IMR-90 (cell line): ENCODE results near the gene FMN2. TPM values are rescaled to one million over a fixed set of nuclear protein-coding genes. Genes with fewer than 3 reads are reported as not detected.

ENCODE experiments used
- ATAC-seq: fragments of 200-7000 bp; cut with Tn5 transposase; 2 replicates; pipeline ENCODE4 v1.9.1; 2020; ENCODE audit warnings: low read depth, mild to moderate bottlenecking, moderate library complexity
- BruUV-seq: library from RNA; stranded (reverse); fragments of 400-500 nt; replicated peaks from 2 replicates; lab custom pipeline; 2021; lab: Mats Ljungman, UMichigan
- CTCF ChIA-PET: fragments of 300-600 bp; formaldehyde crosslinking; extraction: SDS; loops from one replicate; lab custom pipeline; 2021; ENCODE audit warnings: antibody characterized with exemption; lab: Yijun Ruan, JAX
- POLR2A ChIA-PET: fragments of 300-600 bp; sonication (Branson Sonifier 250); formaldehyde crosslinking; loops from one replicate; lab custom pipeline; 2022; ENCODE audit warnings: antibody characterized with exemption; ENCODE audit not compliant: unreplicated experiment; lab: Charles Lee
- DNase-seq: peaks from one replicate; pipeline ENCODE4 v3.0.0; 2013
- H2AFZ ChIP-seq: replicated peaks from 2 replicates; pipeline ENCODE3; 2013; ENCODE audit warnings: low read length, mild to moderate bottlenecking; ENCODE audit not compliant: poor library complexity
- H2AK5ac ChIP-seq: 2 replicates; pipeline ENCODE4 v1.6.1; 2013; ENCODE audit warnings: low read depth, low read length, inconsistent platforms
- H2AK9ac ChIP-seq: replicated peaks from 2 replicates; pipeline ENCODE3; 2013; ENCODE audit warnings: mild to moderate bottlenecking, low read depth, low read length, moderate library complexity; ENCODE audit not compliant: poor library complexity
- H2BK120ac ChIP-seq: 2 replicates; pipeline ENCODE4 v1.6.1; 2013; ENCODE audit warnings: low read depth, low read length, inconsistent platforms
- H2BK15ac ChIP-seq: 3 replicates; pipeline ENCODE4 v1.6.1; 2013; ENCODE audit warnings: low read depth, low read length, inconsistent platforms
- H2BK20ac ChIP-seq: 2 replicates; pipeline ENCODE4 v1.6.1; 2013; ENCODE audit warnings: low read depth, mild to moderate bottlenecking, inconsistent platforms, low read length, moderate library complexity
- H2BK5ac ChIP-seq: 2 replicates; pipeline ENCODE4 v1.6.1; 2013; ENCODE audit warnings: mild to moderate bottlenecking, low read depth, low read length, inconsistent platforms; ENCODE audit not compliant: poor library complexity, severe bottlenecking
- H3K14ac ChIP-seq: replicated peaks from 2 replicates; pipeline ENCODE4 v1.6.1; 2013; ENCODE audit warnings: low read depth, low read length, inconsistent platforms
- H3K18ac ChIP-seq: 2 replicates; pipeline ENCODE4 v1.6.1; 2013; ENCODE audit warnings: low read depth, low read length, control low read depth
- H3K23ac ChIP-seq: 2 replicates; pipeline ENCODE4 v1.6.1; 2013; ENCODE audit warnings: low read depth, low read length, inconsistent platforms
- H3K27ac ChIP-seq: 2 replicates; pipeline ENCODE4 v1.5.1; 2013; ENCODE audit warnings: mild to moderate bottlenecking, control low read depth, low read length; ENCODE audit not compliant: insufficient read depth
- H3K27me3 ChIP-seq: 2 replicates; pipeline ENCODE4 v1.6.1; 2013; ENCODE audit warnings: low read length; ENCODE audit not compliant: control insufficient read depth, insufficient read depth
- H3K36me3 ChIP-seq: 2 replicates; pipeline ENCODE4 v1.6.1; 2013; ENCODE audit warnings: low read length, mixed read lengths; ENCODE audit not compliant: control insufficient read depth, insufficient read depth
- H3K4ac ChIP-seq: 2 replicates; pipeline ENCODE4 v1.6.1; 2013; ENCODE audit warnings: low read depth, low read length, inconsistent platforms
- H3K4me1 ChIP-seq: 2 replicates; pipeline ENCODE4 v1.6.1; 2013; ENCODE audit warnings: low read length, mixed read lengths; ENCODE audit not compliant: control insufficient read depth, insufficient read depth
- H3K4me2 ChIP-seq: 2 replicates; pipeline ENCODE4 v1.6.1; 2013; ENCODE audit warnings: low read depth, mild to moderate bottlenecking, control low read depth, low read length, moderate library complexity
- H3K4me3 ChIP-seq: 2 replicates; pipeline ENCODE4 v1.5.1; 2013; ENCODE audit warnings: low read depth, mild to moderate bottlenecking, control low read depth, low read length, moderate library complexity; ENCODE audit not compliant: insufficient read depth
- H3K56ac ChIP-seq: 2 replicates; pipeline ENCODE4 v1.6.1; 2013; ENCODE audit warnings: low read length, inconsistent platforms; ENCODE audit not compliant: insufficient read depth; ENCODE audit errors: extremely low read depth
- H3K79me1 ChIP-seq, 2 experiments: 2 replicates each; pipeline ENCODE4 v1.6.1; 2013; ENCODE audit warnings: low read length in 2 of 2, inconsistent platforms in 1 of 2, low read depth in 1 of 2
- H3K9ac ChIP-seq: 2 replicates; pipeline ENCODE4 v1.6.1; 2013; ENCODE audit warnings: low read depth, low read length, control low read depth
- H3K9me1 ChIP-seq: 2 replicates; pipeline ENCODE4 v1.6.1; 2013; ENCODE audit warnings: low read length, inconsistent platforms; ENCODE audit not compliant: insufficient read depth
- H3K9me3 ChIP-seq: 2 replicates; pipeline ENCODE4 v1.6.1; 2013; ENCODE audit warnings: low read length; ENCODE audit not compliant: control insufficient read depth, insufficient read depth
- H4K20me1 ChIP-seq: 2 replicates; pipeline ENCODE4 v1.6.1; 2013; ENCODE audit warnings: low read length, inconsistent platforms; ENCODE audit not compliant: insufficient read depth
- H4K5ac ChIP-seq: 2 replicates; pipeline ENCODE4 v1.6.1; 2013; ENCODE audit warnings: mild to moderate bottlenecking, low read depth, low read length, control low read depth
- H4K8ac ChIP-seq, 2 experiments: 2 replicates each; pipeline ENCODE4 v1.6.1; 2013; ENCODE audit warnings: low read depth in 2 of 2, low read length in 2 of 2, control low read depth in 1 of 2, inconsistent platforms in 1 of 2
- H4K91ac ChIP-seq: 2 replicates; pipeline ENCODE4 v1.6.1; 2013; ENCODE audit warnings: low read depth, low read length, inconsistent platforms; ENCODE audit not compliant: insufficient read depth
- FOS ChIP-seq: fragments of 150-350 bp; IDR thresholded peaks from 2 replicates; pipeline ENCODE4 v1.6.1; 2016; ENCODE audit warnings: low read depth, low read length
- RAD21 ChIP-seq: IDR thresholded peaks from 2 replicates; pipeline ENCODE4 v1.6.1; 2012; ENCODE audit warnings: low read length, improper control_type of control experiment
- WGBS, 2 experiments: methylation state at CpG; one replicate each; pipeline versions ENCODE4 v1.1.5 to v1.1.7; 2013; ENCODE audit warnings: missing lambda C conversion rate in 2 of 2; ENCODE audit not compliant: insufficient read length in 1 of 2; ENCODE audit errors: extremely low coverage in 2 of 2; 5-methylcytosine and 5-hydroxymethylcytosine counted together
- dilution Hi-C: fragments of 300-500 bp; cut with HindIII; formaldehyde crosslinking; loops from one replicate; pipeline ENCODE4 v1.14.3; 2018; ENCODE audit warnings: low sequenced_read_pairs; ENCODE audit not compliant: unreplicated experiment
- in situ Hi-C: fragments of 300-500 bp; cut with MboI; formaldehyde crosslinking; loops from 3 replicates; pipeline ENCODE4 v1.14.3; 2019; ENCODE audit warnings: low sequenced_read_pairs, inconsistent platforms, mixed read lengths
- intact Hi-C: fragments of 100-400 bp; cut with micrococcal nuclease; formaldehyde crosslinking; loops from 2 replicates; pipeline ENCODE4 v1.10.0; 2022
- polyA plus RNA-seq, 3 experiments: library from polyadenylated mRNA; depleted of rRNA; stranded (reverse); fragments of >200 nt; gene quantifications; 2 replicates each; pipeline ENCODE4 v1.2.3, GENCODE V29; 2012; ENCODE audit warnings: low replicate concordance in 1 of 3
- total RNA-seq: library from RNA; depleted of rRNA; stranded (reverse); fragments of >200 nt; gene quantifications from 2 replicates; pipeline ENCODE4 v1.2.3, GENCODE V29; 2012

The FMN2 gene
- total and polyA plus RNA-seq, 2 of the 4 experiments (the other 2 are of a cell fraction): 29.0 to 35.8 TPM

- Histone ChIP-seq H3K4me1 (peaks cover 3% of the 10 kb centered on the region), H3K9me3 (no peaks in the 10 kb centered on the region), H3K18ac (no peak overlapping the region; the same call in 1 of the 2 replicates), H2BK120ac (no peak overlapping the region), H3K79me1 (peaks cover 17 to 44% of the 10 kb centered on the region in 2 experiments), H3K4me2 (no peak overlapping the region), H4K20me1 (no peaks in the 10 kb centered on the region), H3K27me3 (no peaks in the 10 kb centered on the region), H2AK5ac (no peak overlapping the region), H3K9me1 (peaks cover 3% of the 10 kb centered on the region), H4K91ac (peak overlapping the region; percentile 55; the same call in 1 of the 2 replicates), H3K4ac (no peak overlapping the region), H3K9ac (no peak overlapping the region), H2AFZ (no peak overlapping the region), H4K5ac (no peak overlapping the region), H2BK5ac (peak overlapping the region; percentile 52), H3K4me3 (no peak overlapping the region), H3K23ac (no peak overlapping the region), H2BK15ac (no peak overlapping the region; the same call in 2 of the 3 replicates), H3K56ac (no peak overlapping the region), H3K27ac (no peak overlapping the region), H3K14ac (peak overlapping the region; percentile 29; the same call in 1 of the 2 replicates), H4K8ac (no peak overlapping the region), H2AK9ac (no peak overlapping the region), H3K36me3 (no peaks in the 10 kb centered on the region), H2BK20ac (peak overlapping the region; percentile 55; the same call in 1 of the 2 replicates)
- BruUV-seq: no TSS peak
- ATAC-seq (no peak), DNase-seq (peak; percentile 14)
- in situ Hi-C loops (no loop called here), intact Hi-C loops (loop anchor here (10.0 kb wide), 1 partner anchor 393 kb away; no protein-coding TSS in a partner anchor), dilution Hi-C loops (no loop called here)
- 0 out of 2 replicates have a peak, but pooled peaks have one; percentile 21 for TF ChIP-seq FOS
- no peak for TF ChIP-seq RAD21
- ChIA-PET CTCF (interaction anchor here (0.6 kb wide), 1 partner anchor 49 kb away, joined by 3 read pairs; no protein-coding TSS in a partner anchor), POLR2A (no interaction called here)
- WGBS, 2 experiments: no CpG with 5 or more reads among the region's 2 CpGs
Measured at GRCh38 chr1:240417317-240417716, 325.6 kb downstream of the FMN2 start.
